Gastrocnemius medialis (tissue), 4 donors: ENCODE data around the gene AHDC1. TPM values are rescaled to one million over a fixed set of nuclear protein-coding genes. Genes with fewer than 3 reads are reported as not detected.
A peak's percentile ranks its signal among the peaks of the same experiment; 100 is the strongest.

Source experiments
- ATAC-seq, 2 donors: fragments of 150-250 bp; one replicate each; pipeline ENCODE4 v1.9.1; 2016
- DNase-seq, 2 donors: peaks; one replicate each; pipeline ENCODE4 v3.0.0-alpha.2; 2019
- H3K27ac ChIP-seq, 4 donors: fragments of 200-600 bp; sonication (generic); 1 replicate in 1 of 4; 2 replicates in 3 of 4; pipeline ENCODE4 v1.5.1; 2016 to 2018; ENCODE audit warnings: mild to moderate bottlenecking in 2 of 4, moderate library complexity in 1 of 4
- H3K27me3 ChIP-seq, 3 donors: fragments of 200-600 bp; sonication (generic) in 2 of 3; 1 replicate in 1 of 3; 2 replicates in 2 of 3; pipeline versions ENCODE4 v1.5.1 to v1.6.0; 2016 to 2019; ENCODE audit warnings: mild to moderate bottlenecking in 1 of 3, moderate library complexity in 1 of 3
- H3K36me3 ChIP-seq, 2 donors: fragments of 200-600 bp; sonication (generic) in 1 of 2; one replicate each; pipeline ENCODE4 v1.5.1; 2017 to 2018
- H3K4me1 ChIP-seq, 2 donors: fragments of 200-600 bp; sonication (generic) in 1 of 2; one replicate each; pipeline ENCODE4 v1.5.1; 2016 to 2017; ENCODE audit warnings: mild to moderate bottlenecking in 2 of 2
- H3K4me3 ChIP-seq, 4 donors: fragments of 200-600 bp; sonication (generic) in 3 of 4; 1 replicate in 1 of 4; 2 replicates in 3 of 4; pipeline ENCODE4 v1.5.1; 2016 to 2019; ENCODE audit warnings: mild to moderate bottlenecking in 2 of 4
- H3K9me3 ChIP-seq, 3 donors: fragments of 200-600 bp; sonication (generic) in 2 of 3; 1 replicate in 1 of 3; 2 replicates in 2 of 3; pipeline ENCODE4 v1.5.1; 2016 to 2019
- POLR2A ChIP-seq, 2 donors: fragments of 450-650 bp; IDR thresholded peaks; one replicate each; pipeline ENCODE4 v1.6.1; 2017; ENCODE audit warnings: antibody characterized with exemption in 2 of 2, mild to moderate bottlenecking in 2 of 2, moderate library complexity in 2 of 2
- in situ Hi-C, 4 donors: fragments of 200-750 bp; cut with MboI; loops; one replicate each; pipeline versions ENCODE4 v1.15.0 to v1.8.0; 2017; ENCODE audit warnings: low sequenced_read_pairs in 4 of 4
- intact Hi-C: fragments of 100-400 bp; cut with DNase I; formaldehyde crosslinking; loops from one replicate; pipeline ENCODE4 v1.15.1; 2023; ENCODE audit warnings: low total_unique reads
- total RNA-seq, 4 donors: library from RNA; depleted of rRNA; stranded (reverse); fragments of >200 nt; gene quantifications; one replicate each; pipeline versions ENCODE4 v1.1.0 to v1.2.3, GENCODE V29; 2016
- TF ChIP-seq, protein P1 (sequence below), 5 experiments: fragments of 450-650 bp in 3 of 5; fragments of 200-600 bp in 2 of 5; sonication (generic) in 2 of 5; IDR thresholded peaks in 4 of 5; conservative IDR thresholded peaks in 1 of 5; 1 replicate in 4 of 5; 2 replicates in 1 of 5; pipeline ENCODE4 v1.5.1; 2016 to 2019; ENCODE audit warnings: antibody characterized with exemption in 5 of 5, mild to moderate bottlenecking in 3 of 5, moderate library complexity in 3 of 5

Gene AHDC1
- total RNA-seq, 4 donors from 2014 or later, result 22.2 to 57.9 (median 35.2) TPM

GRCh38 chr1:27549807-27550408 is 54.0 kb downstream of the AHDC1 start:
- Histone ChIP-seq H3K9me3 (no peaks in the 10 kb centered on the region), H3K4me3 (no peak overlapping the region), H3K27me3 (no peaks in the 10 kb centered on the region), H3K4me1 (peaks cover 17 to 26% of the 10 kb centered on the region in 2 donors), H3K27ac (peak overlapping the region in 3 of 4 donors; percentile 84 to 100 (median 99)), H3K36me3 (peaks cover 0 to 51% of the 10 kb centered on the region in 2 donors)
- intact Hi-C loops, result no loop called here
- in situ Hi-C loops, result loop anchor here in 2 of 4 donors (5.0 to 10.0 kb wide), 2 partner anchors 55 to 57 kb away; partner anchors contain the start of gene AHDC1 (in 1 of the 2)
- TF ChIP-seq, protein P1, sequence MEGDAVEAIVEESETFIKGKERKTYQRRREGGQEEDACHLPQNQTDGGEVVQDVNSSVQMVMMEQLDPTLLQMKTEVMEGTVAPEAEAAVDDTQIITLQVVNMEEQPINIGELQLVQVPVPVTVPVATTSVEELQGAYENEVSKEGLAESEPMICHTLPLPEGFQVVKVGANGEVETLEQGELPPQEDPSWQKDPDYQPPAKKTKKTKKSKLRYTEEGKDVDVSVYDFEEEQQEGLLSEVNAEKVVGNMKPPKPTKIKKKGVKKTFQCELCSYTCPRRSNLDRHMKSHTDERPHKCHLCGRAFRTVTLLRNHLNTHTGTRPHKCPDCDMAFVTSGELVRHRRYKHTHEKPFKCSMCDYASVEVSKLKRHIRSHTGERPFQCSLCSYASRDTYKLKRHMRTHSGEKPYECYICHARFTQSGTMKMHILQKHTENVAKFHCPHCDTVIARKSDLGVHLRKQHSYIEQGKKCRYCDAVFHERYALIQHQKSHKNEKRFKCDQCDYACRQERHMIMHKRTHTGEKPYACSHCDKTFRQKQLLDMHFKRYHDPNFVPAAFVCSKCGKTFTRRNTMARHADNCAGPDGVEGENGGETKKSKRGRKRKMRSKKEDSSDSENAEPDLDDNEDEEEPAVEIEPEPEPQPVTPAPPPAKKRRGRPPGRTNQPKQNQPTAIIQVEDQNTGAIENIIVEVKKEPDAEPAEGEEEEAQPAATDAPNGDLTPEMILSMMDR (IDR thresholded peaks at IDR 0.05 in 4 of 5, conservative IDR thresholded peaks at IDR 0.05 in 1 of 5), result no peak
- no peak for TF ChIP-seq POLR2A (IDR thresholded peaks at IDR 0.05)
- DNase-seq (no peak), ATAC-seq (no peak)

- H3K4me1 ChIP-seq, result peaks cover 25 to 30% of the 10 kb centered on the region in 2 donors
- ATAC-seq, result no peak
- intact Hi-C loops, result no loop called here
- DNase-seq, result no peak
- H3K27ac ChIP-seq, result peak overlapping the region; percentile 23 to 100 (median 92)
- H3K4me3 ChIP-seq, result no peak overlapping the region
- no peaks in the 10 kb centered on the region for H3K27me3 ChIP-seq
- in situ Hi-C loops, result no loop called here
- no peaks in the 10 kb centered on the region for H3K9me3 ChIP-seq
- TF ChIP-seq, protein P1 (IDR thresholded peaks at IDR 0.05 in 4 of 5, conservative IDR thresholded peaks at IDR 0.05 in 1 of 5), result no peak
- TF ChIP-seq POLR2A (IDR thresholded peaks at IDR 0.05), result no peak
- peaks cover 0 to 51% of the 10 kb centered on the region in 2 donors for H3K36me3 ChIP-seq
Observed at GRCh38 chr1:27548858-27549719, 54.9 kb downstream of the AHDC1 start.

- DNase-seq (no peak), ATAC-seq (no peak)
- intact Hi-C loops, result no loop called here
Observed at GRCh38 chr1:27548136-27548853, 55.6 kb downstream of the AHDC1 start.

More at GRCh38 chr1:27548136-27548853, 55.6 kb downstream of the AHDC1 start:
- no peak overlapping the region for H3K4me3 ChIP-seq
- peak overlapping the region; percentile 84 to 100 (median 94) for H3K27ac ChIP-seq
- no peaks in the 10 kb centered on the region for H3K27me3 ChIP-seq
- H3K9me3 ChIP-seq, result no peaks in the 10 kb centered on the region
- peaks cover 33 to 38% of the 10 kb centered on the region in 2 donors for H3K4me1 ChIP-seq
- TF ChIP-seq, protein P1 (IDR thresholded peaks at IDR 0.05 in 4 of 5, conservative IDR thresholded peaks at IDR 0.05 in 1 of 5), result no peak
- no peak for TF ChIP-seq POLR2A (IDR thresholded peaks at IDR 0.05)
- H3K36me3 ChIP-seq, result peaks cover 0 to 51% of the 10 kb centered on the region in 2 donors
- in situ Hi-C loops, result no loop called here
